ENCODE results near the gene GPR75.

Gene GPR75

DNA sequence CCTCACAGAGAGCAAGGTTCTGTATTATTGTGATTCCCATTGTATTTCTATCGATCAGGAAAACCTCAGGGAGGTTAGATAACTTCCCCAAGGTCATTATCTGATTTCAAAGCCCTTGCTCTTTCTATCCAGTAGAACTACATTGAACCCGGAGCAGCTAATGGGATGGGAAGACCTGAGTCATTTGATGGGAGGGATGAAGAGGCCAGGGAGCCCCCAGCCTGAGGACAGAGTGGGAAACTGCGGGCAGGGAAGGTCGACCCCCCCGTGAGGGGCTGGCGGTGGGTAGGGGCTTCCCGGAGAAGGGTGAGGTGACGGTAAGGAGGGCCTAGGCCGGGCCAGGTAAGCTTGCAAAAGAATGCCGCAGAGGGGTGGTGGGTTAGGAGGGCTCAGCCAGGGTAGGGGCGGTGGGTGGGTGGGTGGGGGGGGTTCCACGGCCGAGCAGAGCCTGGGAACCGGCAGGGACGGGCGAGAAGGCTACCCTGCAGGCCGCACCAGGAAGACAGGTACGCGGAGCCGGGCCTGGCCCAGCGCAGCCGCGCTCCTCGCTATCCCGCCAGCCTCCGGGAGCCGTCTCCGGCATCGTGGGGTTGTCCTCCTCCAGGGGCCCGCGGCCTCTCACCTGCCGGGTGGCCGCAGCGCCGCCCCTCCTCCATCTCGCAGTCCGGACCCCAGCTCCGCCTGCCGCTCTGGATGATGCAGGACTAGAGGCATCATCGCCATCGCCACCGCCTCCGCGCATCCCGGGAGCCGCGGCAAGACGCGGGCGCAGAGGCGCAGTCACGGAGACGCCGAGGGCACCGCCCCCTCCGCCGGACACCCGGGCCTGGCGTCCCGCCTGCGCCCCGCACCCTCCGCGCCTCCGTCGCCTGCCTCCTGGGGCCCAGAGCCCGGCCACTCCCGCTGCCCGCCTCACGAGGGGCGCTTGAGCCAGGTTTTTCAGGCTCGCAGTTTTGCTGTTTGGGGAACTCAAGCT is at the start of gene GPR75:
Gene GPR75, minus strand, starts transcription at position 762 of the 976 bp plus-strand sequence. CDS start 5,211 bp downstream, outside the sequence.
- DNase-seq: no peak

DNA sequence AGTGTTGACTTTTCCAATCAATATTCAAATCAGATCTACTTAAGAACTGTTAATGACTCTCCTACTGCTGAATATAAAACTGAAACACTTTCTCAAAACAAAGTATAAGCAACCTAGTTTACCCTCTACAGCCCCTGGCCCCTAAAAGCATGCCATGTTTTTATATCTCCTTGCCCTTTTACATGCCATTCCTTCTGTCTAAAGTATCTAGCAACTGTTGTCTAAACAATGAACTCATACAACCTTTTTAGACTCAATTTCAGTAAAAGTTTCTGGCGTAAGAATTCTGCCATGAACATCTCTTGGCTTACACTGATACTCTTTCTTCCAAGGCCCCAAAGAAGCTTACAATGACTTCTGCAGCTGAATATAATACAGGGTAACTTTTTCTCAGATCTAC is 47.8 kb upstream of the GPR75 start:
- DNase-seq: no peak

DNA sequence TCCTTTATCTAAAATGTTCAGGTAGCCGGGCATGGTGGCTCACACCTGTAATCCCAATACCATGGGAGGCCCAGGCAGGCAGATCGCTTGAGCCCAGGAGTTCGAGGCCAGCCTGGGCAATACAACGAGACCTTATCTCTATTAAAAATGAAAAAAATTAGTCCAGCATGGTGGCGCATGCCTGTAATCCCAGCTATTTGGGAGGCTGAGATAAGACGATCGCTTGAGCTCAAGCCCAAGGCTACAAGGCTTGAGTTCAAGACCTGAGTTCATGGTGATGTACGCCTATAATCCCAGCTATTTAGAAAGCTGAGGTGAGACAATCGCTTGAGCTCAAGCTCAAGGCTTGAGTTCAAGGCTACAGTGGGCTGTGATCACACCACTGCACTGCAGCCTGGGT is 45.6 kb upstream of the GPR75 start:
- no peak for DNase-seq

DNA sequence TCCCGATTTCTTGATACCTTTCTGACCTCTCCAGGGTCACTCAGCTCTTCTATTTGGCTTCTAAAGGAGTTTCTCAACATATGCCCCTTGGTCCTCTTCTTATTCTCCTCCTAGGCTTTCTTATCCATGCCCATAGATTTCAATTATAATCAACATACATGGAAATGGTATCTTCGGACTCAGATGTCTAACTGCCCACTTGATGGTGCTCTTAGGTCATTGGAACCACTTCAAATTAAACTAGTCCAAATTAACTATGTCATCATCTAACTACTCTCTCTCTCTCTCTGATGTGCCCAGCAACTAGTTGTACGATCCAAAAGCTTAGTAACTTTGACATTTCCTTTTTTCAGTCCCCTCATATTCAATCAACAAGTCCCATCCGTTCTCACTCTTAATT is 43.2 kb upstream of the GPR75 start:
- no peak for DNase-seq

DNA sequence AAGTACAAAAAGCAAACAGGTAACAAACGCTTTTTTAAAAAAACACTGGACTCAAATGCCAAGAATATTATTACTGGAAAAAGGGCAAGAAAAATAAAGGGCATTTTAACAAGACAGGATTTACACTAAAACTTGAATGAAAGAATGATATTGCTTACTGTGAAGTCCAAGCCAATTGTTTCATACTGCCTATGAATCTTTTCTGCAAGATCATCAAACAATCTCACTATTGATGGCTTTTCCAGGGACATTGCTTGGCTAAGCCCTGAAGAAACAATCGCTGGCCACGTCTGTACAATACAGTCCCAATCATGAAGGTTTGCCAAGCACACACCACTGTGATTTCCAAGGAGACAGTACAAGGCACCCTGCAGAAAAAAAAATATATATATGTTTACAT is 41.4 kb upstream of the GPR75 start:
- no peak for DNase-seq

DNA sequence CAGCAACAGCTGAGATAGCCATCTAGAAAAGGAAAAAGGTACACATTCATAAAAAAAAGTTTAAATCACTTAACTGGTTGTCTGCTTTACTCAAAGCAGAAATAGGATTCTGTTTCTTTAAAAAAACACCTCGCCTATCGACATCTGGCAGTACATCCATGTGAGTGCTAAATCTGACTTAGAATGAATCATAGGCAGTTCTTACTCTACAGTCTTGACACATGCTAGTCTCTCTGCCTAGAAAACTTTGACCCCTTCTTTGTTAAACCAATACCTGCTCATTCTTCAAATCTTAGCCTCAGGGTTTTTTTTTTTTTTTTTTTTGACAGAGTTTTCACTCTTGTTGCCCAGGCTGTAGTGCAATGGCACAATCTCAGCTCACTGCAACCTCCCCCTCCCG is 37.1 kb upstream of the GPR75 start:
- no peak for DNase-seq

DNA sequence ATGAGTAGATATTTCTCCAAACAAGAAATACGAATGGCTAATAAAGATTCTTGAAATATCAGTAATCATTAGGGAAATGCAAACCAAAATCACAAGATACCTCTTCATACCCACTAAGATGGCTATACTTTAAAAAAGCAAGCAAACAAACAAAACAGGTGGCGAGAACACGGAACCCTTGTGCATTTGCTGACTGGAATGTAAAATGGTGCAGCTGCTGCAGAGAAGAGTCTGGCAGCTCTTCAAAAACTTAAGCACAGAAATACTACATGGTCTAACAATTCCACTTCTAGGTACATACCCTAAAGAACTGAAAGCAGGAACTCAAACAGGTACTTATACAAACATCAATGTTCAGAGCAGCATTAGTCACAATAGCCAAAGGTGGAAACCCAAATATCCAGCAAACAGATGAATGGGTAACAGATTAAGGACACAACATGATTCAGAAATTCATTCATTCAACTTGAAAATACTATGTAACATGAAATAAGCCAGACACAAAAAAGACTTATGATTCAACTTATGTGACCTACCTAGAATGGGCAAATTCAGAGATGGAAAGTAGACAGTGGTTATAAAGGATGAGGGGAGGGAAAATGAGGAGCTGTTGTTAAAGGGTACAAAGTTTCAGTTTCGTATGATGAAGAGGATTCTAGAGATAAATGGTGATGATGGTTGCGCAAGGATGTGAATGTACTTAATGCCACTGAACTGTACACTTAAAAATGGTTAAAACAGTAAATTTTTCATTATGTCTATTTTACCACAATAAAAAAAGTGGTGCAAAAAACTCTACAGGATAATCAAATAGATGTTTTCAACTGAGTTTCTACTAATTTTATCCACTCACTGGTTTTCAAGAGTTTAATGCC is 26.9 kb upstream of the GPR75 start:
- DNase-seq: no peak

DNA sequence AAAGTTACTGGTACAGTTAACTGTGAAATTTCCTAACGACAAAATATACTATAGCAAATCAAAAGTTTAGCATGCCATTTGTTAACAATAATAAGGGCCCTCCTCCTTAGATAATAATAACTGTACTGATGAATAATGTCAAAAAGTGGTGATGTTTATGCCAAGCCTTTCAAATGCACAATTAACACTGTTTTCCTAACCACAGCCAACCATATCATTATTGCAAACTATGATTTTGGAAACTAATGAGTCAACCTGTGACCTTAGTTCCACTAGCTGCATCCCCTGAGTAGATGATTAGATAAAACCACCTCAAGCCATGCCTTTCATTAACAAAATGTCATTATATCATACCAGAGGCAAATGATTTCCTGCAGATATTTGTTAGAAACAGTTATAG is 25.1 kb upstream of the GPR75 start:
- DNase-seq: no peak

DNA sequence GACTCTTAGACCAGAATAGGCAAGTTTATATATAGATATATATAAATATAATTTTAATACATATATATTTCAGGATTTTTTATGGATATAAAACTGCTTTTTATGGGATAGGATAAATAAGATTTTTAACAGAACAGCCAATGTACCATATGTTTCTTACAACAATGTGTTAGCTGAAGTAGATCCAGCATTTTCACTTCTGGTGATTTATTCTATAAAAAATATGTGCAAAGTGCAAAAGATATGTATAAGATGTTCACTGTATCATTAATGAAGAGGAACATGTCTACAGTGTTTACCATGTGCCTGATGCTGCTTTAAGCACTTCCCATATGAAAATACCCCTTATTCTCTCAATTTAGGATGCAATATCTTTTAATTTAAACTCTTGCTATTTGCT is 22.2 kb upstream of the GPR75 start:
- DNase-seq: no peak

DNA sequence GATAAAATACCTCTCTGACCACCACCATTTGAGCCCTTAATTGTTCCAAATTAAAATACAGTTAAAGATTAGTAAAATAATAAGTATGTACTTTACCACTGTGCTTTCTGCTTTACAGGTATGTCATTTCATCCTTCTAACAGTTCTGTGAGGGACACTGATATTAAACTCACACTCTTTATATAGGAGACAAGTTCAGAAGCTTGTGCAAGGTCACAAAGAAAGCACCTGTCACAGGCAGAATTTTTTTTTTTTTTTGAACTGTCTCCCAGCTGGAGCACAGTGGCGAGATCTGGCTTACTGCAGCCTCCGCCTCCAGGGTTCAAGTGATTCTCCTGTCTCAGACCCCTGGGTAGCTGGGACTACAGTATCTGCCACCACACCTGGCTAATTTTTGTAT is 21.6 kb upstream of the GPR75 start:
- DNase-seq: no peak

DNA sequence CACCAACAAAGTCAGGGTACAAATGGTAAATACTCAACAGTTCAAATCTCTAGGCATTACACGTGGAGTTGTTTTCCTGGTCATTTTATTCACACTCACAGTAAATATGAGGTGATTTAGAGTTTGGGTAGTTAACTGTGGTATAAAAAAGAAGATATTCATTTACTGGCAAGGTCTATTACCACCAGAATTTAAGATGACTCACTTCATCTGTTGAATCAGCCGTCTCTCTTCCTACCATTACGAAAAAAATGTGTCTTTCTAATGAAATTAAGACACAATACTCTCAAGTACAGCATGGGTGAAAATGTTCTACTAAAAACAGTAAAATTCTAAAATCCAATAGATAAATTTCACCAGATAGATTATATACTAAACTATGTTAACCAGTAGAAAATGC is 21.0 kb upstream of the GPR75 start:
- no peak for DNase-seq

DNA sequence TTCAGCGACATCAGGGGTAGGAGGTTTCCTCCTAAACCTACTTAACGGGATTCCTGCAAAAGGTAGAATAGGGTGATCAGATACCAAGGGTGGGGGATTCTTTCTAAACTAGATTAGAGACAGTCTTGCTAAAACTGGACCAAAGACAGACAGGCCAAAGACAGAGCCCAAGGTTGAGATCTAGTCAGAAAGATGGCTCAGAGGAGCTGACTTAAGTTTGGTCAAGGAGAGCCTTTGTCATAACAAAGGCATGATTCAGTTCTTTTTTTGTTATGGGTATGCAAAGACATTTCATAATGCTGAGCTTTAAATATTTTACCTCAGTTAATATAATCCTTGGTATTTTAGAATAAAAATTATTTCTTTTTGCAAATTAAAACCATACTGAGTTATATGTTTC is 17.8 kb upstream of the GPR75 start:
- no peak for DNase-seq

DNA sequence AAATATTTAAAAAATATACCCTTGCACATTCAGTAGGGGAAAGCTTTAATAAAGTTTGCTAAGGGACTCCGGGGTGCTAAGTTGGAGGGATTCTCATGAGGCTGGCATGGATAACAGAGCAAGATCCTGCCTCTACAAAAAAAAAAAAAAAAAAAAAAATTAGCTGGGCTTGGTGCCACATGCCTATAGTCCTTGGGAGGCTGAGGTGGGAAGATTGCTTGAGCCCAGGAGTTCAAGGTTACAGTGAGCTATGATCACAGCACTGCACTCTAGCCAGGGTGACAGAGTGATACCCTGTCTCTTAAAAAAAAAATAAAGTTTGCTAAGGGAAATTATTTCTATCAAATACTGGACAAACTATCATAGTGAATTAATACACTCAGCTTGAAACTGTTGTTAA is 17.3 kb upstream of the GPR75 start:
- DNase-seq: no peak

DNA sequence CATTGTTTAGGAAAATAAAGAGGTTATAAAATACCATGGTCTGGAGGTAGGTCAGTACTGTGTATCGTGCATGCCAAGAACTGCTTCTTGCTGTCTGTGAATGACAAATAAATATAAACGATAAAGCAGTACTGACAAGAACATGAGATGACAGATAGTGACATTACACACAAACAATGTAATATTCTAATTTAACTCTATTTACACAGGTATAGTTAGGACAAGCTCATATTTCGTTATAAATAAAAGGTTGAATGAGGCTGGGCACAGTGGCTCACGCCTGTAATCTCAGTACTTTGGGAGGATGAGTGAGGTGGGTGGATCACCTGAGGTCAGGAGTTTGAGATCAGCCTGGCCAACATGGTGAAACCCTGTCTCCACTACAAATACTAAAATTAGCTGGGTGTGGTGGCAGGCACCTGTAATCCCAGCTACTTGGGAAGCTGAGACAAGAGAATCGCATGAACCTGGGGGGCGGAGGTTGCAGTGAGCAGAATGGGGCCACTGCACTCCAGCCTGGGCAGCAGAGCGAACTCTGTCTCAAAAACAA is 14.7 kb upstream of the GPR75 start:
- no peak for DNase-seq

DNA sequence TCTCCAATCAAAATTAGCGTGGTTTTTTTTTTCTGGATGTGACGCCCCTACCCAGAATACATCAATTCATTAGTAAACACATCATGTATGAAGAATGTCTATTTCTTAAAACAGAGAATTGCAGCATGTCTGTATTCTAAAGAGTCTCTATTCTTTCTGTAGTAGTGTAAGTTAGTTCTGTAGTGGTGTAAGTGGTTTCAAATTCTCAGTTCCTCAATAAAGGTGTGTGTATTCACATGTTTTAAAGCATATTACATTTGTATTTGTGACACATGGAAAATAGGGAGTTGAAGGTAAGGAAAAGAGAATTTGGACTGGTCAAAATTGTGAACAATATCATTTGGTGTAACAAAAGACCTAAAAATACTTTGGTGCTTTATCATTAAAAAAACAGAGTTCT is 8.0 kb upstream of the GPR75 start:
- DNase-seq: no peak

DNA sequence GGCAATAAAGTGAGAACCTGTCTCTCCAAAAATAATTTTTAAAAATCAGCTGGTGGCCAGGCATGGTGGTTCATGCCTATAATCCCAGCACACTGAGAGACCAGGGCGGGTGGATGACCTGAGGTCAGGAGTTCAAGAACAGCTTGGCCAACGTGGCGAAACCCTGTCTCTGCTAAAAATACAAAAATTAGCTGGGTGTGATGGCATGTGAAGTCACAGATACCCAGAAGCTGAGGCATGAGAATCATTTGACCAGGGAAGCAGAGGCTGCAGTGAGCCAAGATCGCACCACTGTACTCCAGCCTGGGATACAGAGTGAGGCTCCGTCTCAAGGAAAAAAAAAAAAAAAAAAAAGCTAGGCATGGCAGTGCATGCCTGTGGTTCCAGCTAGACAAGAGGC is 7.4 kb upstream of the GPR75 start:
- no peak for DNase-seq

DNA sequence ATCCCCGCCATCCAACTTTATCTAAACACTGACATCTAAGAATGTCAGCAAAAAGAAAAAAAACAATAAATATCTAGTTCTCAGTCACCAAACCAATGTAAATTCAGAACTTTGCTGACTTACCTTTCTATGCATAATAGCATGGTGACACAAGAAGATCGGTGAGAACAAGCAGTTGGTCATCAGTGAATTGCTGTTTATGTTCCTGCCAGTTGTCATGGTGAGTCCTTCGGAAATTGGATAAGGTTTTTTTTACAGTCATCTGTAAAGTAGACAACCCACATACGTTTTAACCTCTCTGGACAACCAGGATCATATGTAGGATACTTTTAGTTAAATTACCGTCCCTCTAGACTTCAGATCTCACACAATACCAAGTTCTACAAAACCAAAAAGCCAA is 6.2 kb upstream of the GPR75 start:
- no peak for DNase-seq

DNA sequence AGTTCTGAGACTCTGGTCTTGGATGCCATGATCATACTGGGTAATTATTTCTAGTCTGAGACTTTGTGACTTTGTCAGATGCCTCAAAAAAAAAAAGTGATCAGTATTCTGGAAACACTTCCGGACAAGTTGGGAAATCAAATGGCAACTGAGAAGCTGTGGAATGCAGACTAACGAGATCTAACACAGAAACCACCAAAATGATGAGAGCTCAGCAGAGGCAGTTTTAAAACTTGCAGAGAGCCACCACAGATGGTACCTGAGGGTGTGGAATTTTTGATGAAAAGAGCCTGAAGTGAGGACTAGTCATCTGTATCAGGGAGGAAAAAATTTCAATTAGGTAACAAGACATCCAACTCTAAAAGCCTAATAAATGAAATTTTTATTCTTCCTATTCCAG is 5.5 kb upstream of the GPR75 start:
- no peak for DNase-seq

DNA sequence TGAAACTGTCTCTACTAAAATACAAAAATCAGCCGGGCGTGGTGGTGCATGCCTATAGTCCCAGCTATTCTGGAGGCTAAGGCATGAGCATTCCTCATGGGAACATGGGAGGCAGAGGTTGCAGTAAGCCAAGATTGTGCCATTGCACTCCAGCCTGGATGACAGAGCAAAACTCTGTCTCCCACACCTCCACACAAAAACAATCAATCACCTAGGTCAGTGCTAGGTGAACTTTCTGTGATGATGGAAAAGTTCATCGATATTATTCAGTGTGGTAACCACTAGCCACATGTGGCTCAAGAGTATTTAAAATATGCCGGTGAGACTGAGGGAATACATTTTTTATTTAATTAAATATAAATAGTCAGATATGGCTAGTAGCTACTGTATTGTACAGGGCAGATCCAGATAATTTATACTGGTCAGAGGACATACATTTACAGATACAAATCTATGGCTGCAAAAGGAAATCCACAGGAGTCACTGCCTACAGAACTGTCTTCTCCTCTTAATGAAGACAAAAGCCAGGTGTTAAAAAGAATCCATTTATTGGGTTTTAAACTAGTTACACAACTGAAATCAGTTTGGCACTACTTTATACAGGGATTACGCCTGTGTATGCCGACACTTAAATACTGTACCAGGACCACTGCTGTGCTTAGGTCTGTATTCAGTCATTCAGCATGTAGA is 3.9 kb upstream of the GPR75 start:
- DNase-seq: no peak

DNA sequence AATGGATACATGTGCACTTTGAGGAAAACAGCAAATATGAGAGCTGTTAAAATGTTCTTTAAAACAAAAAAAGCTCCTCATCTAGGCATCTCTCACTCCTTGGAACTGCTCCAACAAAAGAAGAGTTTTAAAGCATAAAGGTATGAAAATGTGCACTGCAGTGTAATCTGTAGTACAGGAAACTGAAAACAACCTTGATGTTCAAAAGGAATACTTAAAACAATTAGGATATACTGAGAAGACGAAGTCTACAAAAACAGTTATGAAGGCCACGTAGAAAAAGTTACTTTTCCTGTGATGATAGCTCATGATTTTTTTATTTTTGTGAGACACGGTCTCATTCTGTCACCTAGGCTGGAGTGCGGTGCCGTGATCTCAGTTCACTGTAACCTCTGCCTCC is 2.1 kb upstream of the GPR75 start:
- DNase-seq: no peak

DNA sequence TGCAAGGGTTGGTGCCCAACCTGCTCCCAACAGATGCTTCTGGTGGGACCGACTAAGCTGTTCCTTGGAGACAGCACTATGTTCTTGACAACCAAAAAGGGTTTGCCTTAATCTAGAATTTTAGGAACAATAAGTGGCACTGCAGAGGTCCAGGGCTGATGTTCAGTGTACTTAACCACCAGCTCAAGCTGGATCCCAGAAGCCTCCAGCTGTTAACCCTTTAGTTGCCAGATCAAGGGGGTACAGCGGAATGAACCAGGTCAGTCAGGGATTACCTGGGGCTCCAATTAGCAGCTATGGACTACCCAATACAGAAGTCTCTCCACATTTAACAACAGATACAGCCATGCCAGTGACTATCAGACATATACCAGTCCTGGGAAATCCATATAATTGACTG is 3.5 kb downstream of the GPR75 start:
- no peak for DNase-seq

DNA sequence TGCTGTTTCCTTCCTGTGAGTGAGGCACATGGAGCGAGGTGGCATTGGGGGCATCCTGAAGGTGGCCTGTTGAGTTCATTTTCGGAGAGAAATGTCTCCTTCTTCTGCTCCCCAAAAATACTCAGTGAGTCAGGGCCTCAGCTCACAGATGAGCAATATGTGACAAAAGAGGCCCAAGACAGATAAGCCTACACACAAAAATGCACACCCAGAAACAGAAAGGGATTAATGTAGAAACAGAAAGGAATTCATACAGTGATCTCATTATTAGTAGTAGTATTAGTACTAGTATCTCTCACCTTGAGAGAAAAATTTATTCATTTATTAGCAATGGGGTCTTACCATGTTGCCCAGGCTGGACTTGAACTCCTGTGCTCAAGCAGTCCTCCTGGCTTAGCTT is 5.1 kb downstream of the GPR75 start:
- DNase-seq: no peak

DNA sequence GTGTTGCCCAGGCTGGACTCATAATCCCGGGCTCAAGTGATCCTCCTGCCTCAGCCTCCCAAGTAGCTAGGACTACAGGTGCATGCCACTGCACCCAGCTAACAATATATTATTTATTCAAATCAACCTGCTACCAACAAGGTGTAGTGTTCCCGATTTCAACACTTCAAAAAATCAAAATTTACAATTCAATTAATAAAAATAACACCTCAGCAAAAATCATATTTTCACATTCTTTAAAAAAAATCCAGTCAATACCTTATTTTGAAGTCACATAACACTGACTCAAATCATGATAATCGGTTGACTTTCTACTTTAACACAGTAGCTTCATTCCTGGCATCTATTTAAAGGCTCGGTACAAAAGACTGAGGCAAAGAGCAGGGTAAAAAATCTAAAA is 7.2 kb downstream of the GPR75 start:
- DNase-seq: no peak

Measured in NCI-H1436 treated with DMSO at 0.1 percent for 48 hours (cell line).